Activated CD4-positive, alpha-beta T cell treated with anti-CD3 and anti-CD28 coated beads, Interleukin-2, amount 50 U/mL, for 48 hours (primary cell): Measurements from ENCODE around the gene HIGD1A.
A peak's percentile ranks its signal among the peaks of the same experiment; 100 is the strongest.

ENCODE experiments used
- DNase-seq, 2 experiments: peaks; one replicate each; pipeline ENCODE4 v3.0.0-alpha.2; 2020

Gene HIGD1A

GRCh38 chr3:42752961-42753360 lies 51.3 kb downstream of the HIGD1A start:
- DNase-seq = no peak

- no peak for DNase-seq
These were observed 51.8 kb downstream of the HIGD1A start for GRCh38 chr3:42752441-42752840.

- no peak for DNase-seq
These were observed 52.7 kb downstream of the HIGD1A start for GRCh38 chr3:42751609-42752008.

GRCh38 chr3:42750834-42751233 lies 53.5 kb downstream of the HIGD1A start:
- DNase-seq = no peak

GRCh38 chr3:42749753-42750231 lies 54.5 kb downstream of the HIGD1A start:
- DNase-seq = peak; percentile 5 to 10

- DNase-seq = no peak
These were observed 55.1 kb downstream of the HIGD1A start for GRCh38 chr3:42749025-42749752.

- peak; percentile 8 to 29 for DNase-seq
These were observed 56.7 kb downstream of the HIGD1A start for GRCh38 chr3:42747581-42747980.

- DNase-seq = no peak
These were observed 57.5 kb downstream of the HIGD1A start for GRCh38 chr3:42746455-42747450.

- no peak for DNase-seq
These were observed 58.4 kb downstream of the HIGD1A start for GRCh38 chr3:42745776-42746454.

- no peak for DNase-seq
These were observed 59.0 kb downstream of the HIGD1A start for GRCh38 chr3:42745291-42745745.

GRCh38 chr3:42743204-42743995 lies 60.9 kb downstream of the HIGD1A start:
- DNase-seq = no peak

GRCh38 chr3:42742688-42743087 lies 61.6 kb downstream of the HIGD1A start:
- DNase-seq = no peak

GRCh38 chr3:42742259-42742658 lies 62.0 kb downstream of the HIGD1A start:
- DNase-seq = no peak

- DNase-seq = no peak
These were observed 62.5 kb downstream of the HIGD1A start for GRCh38 chr3:42741796-42742195.

GRCh38 chr3:42739401-42740158 lies 64.7 kb downstream of the HIGD1A start:
- no peak for DNase-seq

GRCh38 chr3:42736531-42736930 lies 67.8 kb downstream of the HIGD1A start:
- no peak for DNase-seq

GRCh38 chr3:42736081-42736480 lies 68.2 kb downstream of the HIGD1A start:
- DNase-seq = no peak

- DNase-seq = no peak
These were observed 68.7 kb downstream of the HIGD1A start for GRCh38 chr3:42735615-42736014.

- no peak for DNase-seq
These were observed 69.3 kb downstream of the HIGD1A start for GRCh38 chr3:42735019-42735418.

- DNase-seq = no peak
These were observed 69.9 kb downstream of the HIGD1A start for GRCh38 chr3:42734263-42734860.
